Mesenchymal stem cell (in vitro differentiated cells and primary cell): Measurements from ENCODE around the gene SCN2B.

Source experiments
- DNase-seq: peaks from one replicate; pipeline ENCODE4 v3.0.0-alpha.2; 2013
- H2AFZ ChIP-seq: one replicate; pipeline ENCODE4 v1.6.1; 2013; ENCODE audit warnings: low read depth, mild to moderate bottlenecking, control low read depth, inconsistent platforms, low read length, moderate library complexity
- H2AK5ac ChIP-seq: 2 replicates; pipeline ENCODE4 v1.6.1; 2013; ENCODE audit warnings: low read length, moderate library complexity, mild to moderate bottlenecking, inconsistent platforms; ENCODE audit not compliant: severe bottlenecking
- H2BK120ac ChIP-seq: one replicate; pipeline ENCODE4 v1.6.1; 2013; ENCODE audit warnings: low read depth, mild to moderate bottlenecking, inconsistent platforms, low read length, moderate library complexity
- H2BK12ac ChIP-seq, 2 experiments: one replicate each; pipeline ENCODE4 v1.6.1; 2013; ENCODE audit warnings: inconsistent platforms in 2 of 2, low read length in 2 of 2, mild to moderate bottlenecking in 2 of 2, moderate library complexity in 2 of 2, control low read depth in 1 of 2
- H2BK15ac ChIP-seq: one replicate; pipeline ENCODE4 v1.6.1; 2013; ENCODE audit warnings: mild to moderate bottlenecking, low read depth, inconsistent platforms; ENCODE audit not compliant: poor library complexity, severe bottlenecking
- H2BK5ac ChIP-seq: 2 replicates; pipeline ENCODE4 v1.6.1; 2013; ENCODE audit warnings: low read depth, mild to moderate bottlenecking, low read length, control low read depth, inconsistent platforms; ENCODE audit not compliant: poor library complexity, severe bottlenecking
- H3K14ac ChIP-seq, 2 experiments: one replicate each; pipeline ENCODE4 v1.6.1; 2013; ENCODE audit warnings: inconsistent platforms in 2 of 2, low read length in 2 of 2, control low read depth in 1 of 2, mild to moderate bottlenecking in 1 of 2, moderate library complexity in 1 of 2
- H3K18ac ChIP-seq, 2 experiments: one replicate each; pipeline ENCODE4 v1.6.1; 2013; ENCODE audit warnings: inconsistent platforms in 2 of 2, low read length in 2 of 2, control low read depth in 1 of 2, low read depth in 1 of 2, mild to moderate bottlenecking in 1 of 2
- H3K23ac ChIP-seq, 2 experiments: one replicate each; pipeline ENCODE4 v1.6.1; 2013; ENCODE audit warnings: inconsistent platforms in 2 of 2, low read length in 2 of 2, mild to moderate bottlenecking in 2 of 2, moderate library complexity in 2 of 2, control low read depth in 1 of 2
- H3K27ac ChIP-seq: 2 replicates; pipeline ENCODE4 v1.5.1; 2013; ENCODE audit warnings: mild to moderate bottlenecking, moderate library complexity, low read length, control low read depth, inconsistent platforms; ENCODE audit not compliant: poor library complexity, severe bottlenecking
- H3K27me3 ChIP-seq, 2 experiments: 2 replicates each; pipeline versions ENCODE4 v1.6.1 to v1.7.0; 2013; ENCODE audit warnings: low read length in 2 of 2, mild to moderate bottlenecking in 2 of 2, moderate library complexity in 2 of 2, control low read depth in 1 of 2, inconsistent platforms in 1 of 2; ENCODE audit not compliant: control insufficient read depth in 1 of 2, insufficient read depth in 1 of 2
- H3K36me3 ChIP-seq, 2 experiments: 2 replicates each; pipeline versions ENCODE4 v1.6.1 to v1.7.0; 2013; ENCODE audit warnings: low read length in 2 of 2, control low read depth in 1 of 2, inconsistent platforms in 1 of 2, low read depth in 1 of 2, mild to moderate bottlenecking in 1 of 2; ENCODE audit not compliant: insufficient read depth in 2 of 2, control insufficient read depth in 1 of 2
- H3K4ac ChIP-seq, 2 experiments: one replicate each; pipeline ENCODE4 v1.6.1; 2013; ENCODE audit warnings: inconsistent platforms in 2 of 2, low read length in 2 of 2, mild to moderate bottlenecking in 2 of 2, moderate library complexity in 2 of 2, control low read depth in 1 of 2, low read depth in 1 of 2
- H3K4me1 ChIP-seq: 2 replicates; pipeline ENCODE4 v1.6.1; 2013; ENCODE audit warnings: low read depth, low read length, control low read depth; ENCODE audit not compliant: control insufficient read depth, insufficient read depth
- H3K4me2 ChIP-seq: 2 replicates; pipeline ENCODE4 v1.6.1; 2013; ENCODE audit warnings: low read length, mild to moderate bottlenecking, inconsistent platforms; ENCODE audit not compliant: poor library complexity, severe bottlenecking
- H3K4me3 ChIP-seq, 2 experiments: 2 replicates each; pipeline versions ENCODE4 v1.5.1 to v1.7.0; 2013; ENCODE audit warnings: low read length in 2 of 2, mild to moderate bottlenecking in 2 of 2, control low read depth in 1 of 2, low read depth in 1 of 2; ENCODE audit not compliant: insufficient read depth in 1 of 2
- H3K79me1 ChIP-seq: replicated peaks from 2 replicates; pipeline ENCODE4 v1.6.1; 2013; ENCODE audit warnings: mild to moderate bottlenecking, control low read depth, low read length, inconsistent platforms; ENCODE audit not compliant: poor library complexity, severe bottlenecking
- H3K9ac ChIP-seq: 2 replicates; pipeline ENCODE4 v1.7.0; 2013; ENCODE audit warnings: mild to moderate bottlenecking, low read length, moderate library complexity
- H3K9me3 ChIP-seq: 2 replicates; pipeline ENCODE4 v1.7.0; 2013; ENCODE audit warnings: mild to moderate bottlenecking, low read length; ENCODE audit not compliant: control insufficient read depth
- H4K8ac ChIP-seq: one replicate; pipeline ENCODE4 v1.6.1; 2013; ENCODE audit warnings: inconsistent platforms, mild to moderate bottlenecking, low read length, moderate library complexity
- H4K91ac ChIP-seq: one replicate; pipeline ENCODE4 v1.6.1; 2013; ENCODE audit warnings: mild to moderate bottlenecking, low read length, inconsistent platforms
- whole genome bisulfite sequencing: methylation state at CpG from one replicate; pipeline ENCODE4 v1.1.7; 2013; ENCODE audit warnings: mixed read lengths; 5-methylcytosine and 5-hydroxymethylcytosine counted together

The SCN2B gene

GRCh38 chr11:118145285-118146227 lies 30.9 kb downstream of the SCN2B start:
- no peaks in the 10 kb centered on the region for H3K36me3 ChIP-seq
- peak overlapping the region; percentile 30 for H3K9ac ChIP-seq
- no peak overlapping the region for H2BK12ac ChIP-seq
- peak overlapping the region; percentile 33 for H2AFZ ChIP-seq
- H3K14ac ChIP-seq, result no peak overlapping the region
- H2BK120ac ChIP-seq, result no peak overlapping the region
- no peak overlapping the region for H3K18ac ChIP-seq
- H3K4ac ChIP-seq, result no peak overlapping the region
- H2AK5ac ChIP-seq, result no peak overlapping the region
- no peaks in the 10 kb centered on the region for H3K79me1 ChIP-seq
- H2BK15ac ChIP-seq, result no peak overlapping the region
- peak; percentile 67 for DNase-seq
- peak overlapping the region; percentile 57 to 75 for H3K4me3 ChIP-seq
- peaks cover 89 to 98% of the 10 kb centered on the region in 2 experiments for H3K27me3 ChIP-seq
- H3K27ac ChIP-seq, result no peak overlapping the region
- 1% methylated on average over 77 of the region's 78 CpGs for WGBS
- H3K4me1 ChIP-seq, result peaks cover 7% of the 10 kb centered on the region
- H3K9me3 ChIP-seq, result no peaks in the 10 kb centered on the region
- no peak overlapping the region for H4K91ac ChIP-seq
- no peak overlapping the region for H2BK5ac ChIP-seq
- peak overlapping the region in 1 of 2 experiments; percentile 44 for H3K23ac ChIP-seq
- no peak overlapping the region for H4K8ac ChIP-seq
- H3K4me2 ChIP-seq, result peak overlapping the region; percentile 98

DNA sequence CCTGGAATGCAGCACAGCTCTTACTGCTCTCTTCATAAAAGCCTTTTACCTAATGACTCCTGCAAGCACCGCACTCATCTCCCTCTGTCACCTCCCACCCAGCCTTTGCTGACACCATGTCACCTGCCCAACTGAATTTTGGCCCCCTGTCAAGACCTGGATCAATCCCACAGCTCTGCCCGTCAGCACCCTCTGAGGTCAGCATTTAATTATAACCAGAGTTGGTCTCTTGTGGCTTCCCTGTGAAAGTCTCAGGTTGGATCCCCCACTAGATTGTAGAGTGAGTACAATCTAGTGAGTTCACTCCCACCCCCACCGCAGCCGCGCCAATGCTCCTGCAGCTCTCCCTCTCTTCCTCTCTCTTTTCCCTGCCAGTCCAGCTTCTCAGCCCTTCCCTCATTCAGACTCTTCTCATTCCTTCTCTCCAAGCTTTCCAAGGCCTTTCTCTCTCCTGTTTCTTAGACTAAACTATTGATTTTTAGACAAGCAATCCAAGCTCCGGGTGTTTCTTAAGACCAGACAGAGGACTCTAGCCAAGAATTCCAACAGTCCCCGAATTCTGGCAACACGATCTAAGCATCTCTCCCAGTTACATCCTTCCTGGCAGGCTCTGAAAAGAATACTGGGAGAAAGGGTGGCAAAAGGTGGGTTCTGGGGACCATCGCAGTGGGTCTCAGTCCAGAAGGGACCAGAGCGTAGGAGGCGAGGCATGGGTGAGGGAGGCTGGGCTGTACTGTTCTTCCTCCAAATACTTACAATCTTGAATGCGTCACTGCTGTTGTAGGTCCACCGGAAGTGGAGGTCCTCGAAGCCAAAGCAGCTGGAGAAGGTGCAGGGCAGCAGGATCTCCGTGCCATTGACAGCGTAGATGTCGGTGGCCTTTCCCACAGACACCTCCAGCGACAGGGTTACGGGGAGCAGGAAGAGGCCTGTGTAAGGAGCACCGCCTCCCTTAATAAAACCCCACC lies 31.9 kb downstream of the SCN2B start:
- H3K36me3 ChIP-seq, result no peaks in the 10 kb centered on the region
- H2AFZ ChIP-seq, result no peak overlapping the region
- no peak overlapping the region for H2BK15ac ChIP-seq
- H2BK12ac ChIP-seq, result no peak overlapping the region
- no peak overlapping the region for H4K8ac ChIP-seq
- H2AK5ac ChIP-seq, result no peak overlapping the region
- no peak overlapping the region for H2BK120ac ChIP-seq
- no peaks in the 10 kb centered on the region for H3K9me3 ChIP-seq
- no peak for DNase-seq
- no peak overlapping the region for H3K14ac ChIP-seq
- H3K18ac ChIP-seq, result no peak overlapping the region
- H3K79me1 ChIP-seq, result no peaks in the 10 kb centered on the region
- H3K4ac ChIP-seq, result peak overlapping the region in 1 of 2 experiments; percentile 49
- no peak overlapping the region for H3K4me2 ChIP-seq
- peaks cover 89 to 98% of the 10 kb centered on the region in 2 experiments for H3K27me3 ChIP-seq
- WGBS, result 65% methylated on average over 16 of the region's 20 CpGs
- no peak overlapping the region for H2BK5ac ChIP-seq
- H4K91ac ChIP-seq, result no peak overlapping the region
- no peak overlapping the region for H3K4me3 ChIP-seq
- no peak overlapping the region for H3K9ac ChIP-seq
- no peak overlapping the region for H3K27ac ChIP-seq
- no peak overlapping the region for H3K23ac ChIP-seq
- peaks cover 7% of the 10 kb centered on the region for H3K4me1 ChIP-seq

- H3K4ac ChIP-seq, result peak overlapping the region in 1 of 2 experiments; percentile 49
- H3K23ac ChIP-seq, result no peak overlapping the region
- H3K4me3 ChIP-seq, result no peak overlapping the region
- H2BK120ac ChIP-seq, result no peak overlapping the region
- no peak overlapping the region for H2AK5ac ChIP-seq
- peaks cover 7% of the 10 kb centered on the region for H3K4me1 ChIP-seq
- H3K14ac ChIP-seq, result no peak overlapping the region
- no peak for DNase-seq
- no peak overlapping the region for H2BK15ac ChIP-seq
- H4K91ac ChIP-seq, result no peak overlapping the region
- H3K36me3 ChIP-seq, result no peaks in the 10 kb centered on the region
- H4K8ac ChIP-seq, result no peak overlapping the region
- H3K79me1 ChIP-seq, result no peaks in the 10 kb centered on the region
- peaks cover 89 to 98% of the 10 kb centered on the region in 2 experiments for H3K27me3 ChIP-seq
- no peak overlapping the region for H2BK12ac ChIP-seq
- H3K9me3 ChIP-seq, result no peaks in the 10 kb centered on the region
- H3K27ac ChIP-seq, result no peak overlapping the region
- WGBS, result 85% methylated on average over 9 of the region's 12 CpGs
- H2AFZ ChIP-seq, result no peak overlapping the region
- no peak overlapping the region for H2BK5ac ChIP-seq
- H3K4me2 ChIP-seq, result no peak overlapping the region
- no peak overlapping the region for H3K18ac ChIP-seq
- no peak overlapping the region for H3K9ac ChIP-seq
Observed at GRCh38 chr11:118143661-118144185, 32.7 kb downstream of the SCN2B start.
